GM18520 (cell line): ENCODE data around the gene TAF4.
"Not testable (repeated sequence)": the region's sequence is repeated elsewhere in the genome, so short reads cannot be mapped to it uniquely, and the experiment has no call there.

Source experiments
- ATAC-seq: cut with Tn5 transposase; IDR thresholded peaks from one replicate; pipeline ENCODE4 v1.9.1; 2021; ENCODE audit not compliant: unreplicated experiment

Gene TAF4

DNA sequence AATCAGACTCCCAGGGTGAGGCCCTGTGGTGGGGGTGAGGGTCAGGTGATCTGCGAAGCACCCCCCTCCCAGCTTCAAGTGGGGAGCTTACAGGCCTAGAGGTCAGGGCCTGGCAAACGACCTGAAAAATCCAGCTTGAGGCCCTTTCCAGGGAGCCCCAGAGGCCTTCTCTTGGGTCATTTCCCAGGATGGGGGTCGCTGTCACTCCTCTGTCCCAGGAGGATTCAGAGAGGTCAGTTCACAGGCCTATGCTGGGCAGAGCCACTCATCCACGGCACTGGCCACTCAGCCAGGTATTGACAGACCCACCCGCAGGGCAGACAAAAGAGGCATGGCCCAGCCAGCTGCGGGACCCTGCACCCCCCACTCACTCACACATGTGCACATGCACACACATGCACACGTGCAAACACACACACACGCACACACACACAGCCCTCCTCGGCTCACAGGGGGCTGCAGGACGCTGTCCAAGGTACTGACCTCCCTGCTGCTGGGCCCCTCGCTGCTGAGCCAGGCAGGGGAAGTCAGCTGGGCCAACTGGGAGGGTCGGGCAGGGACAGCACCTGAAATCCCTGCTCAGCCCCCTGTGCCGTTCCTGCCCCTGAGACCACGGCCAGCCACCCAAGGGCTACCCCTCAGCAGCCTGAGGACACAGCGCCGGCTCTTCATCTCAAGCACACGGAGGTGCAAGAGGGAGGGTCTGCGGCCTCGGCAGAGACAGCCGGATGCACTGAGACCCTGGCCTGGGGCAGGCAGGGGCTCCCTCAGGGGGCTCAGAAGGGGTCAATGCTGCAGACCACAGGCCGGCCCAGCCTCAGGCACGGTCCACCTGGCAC is 113.8 kb downstream of the TAF4 start:
- no peak for ATAC-seq

DNA sequence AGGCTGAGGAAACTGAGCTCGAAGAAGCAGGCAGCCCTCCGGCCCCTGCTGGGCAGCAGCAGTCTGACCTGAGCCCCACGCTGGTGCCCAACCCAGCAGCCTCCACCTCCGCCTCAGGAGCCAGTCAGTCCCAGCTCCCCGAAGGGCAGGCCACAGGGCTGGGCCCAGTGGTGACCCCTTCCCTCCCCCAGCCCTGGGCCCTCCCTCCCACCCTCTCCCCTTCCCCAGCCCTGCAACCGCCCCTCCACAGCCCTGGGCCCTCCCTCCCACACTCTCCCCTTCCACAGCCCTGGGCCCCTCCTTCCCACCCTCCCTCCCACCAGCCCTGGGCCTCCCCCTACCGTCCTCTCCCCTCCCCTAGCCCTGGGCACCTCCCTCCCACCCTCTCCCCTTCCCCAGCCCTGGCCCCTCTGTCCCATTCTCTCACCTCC is 115.0 kb downstream of the TAF4 start:
- no peak for ATAC-seq

DNA sequence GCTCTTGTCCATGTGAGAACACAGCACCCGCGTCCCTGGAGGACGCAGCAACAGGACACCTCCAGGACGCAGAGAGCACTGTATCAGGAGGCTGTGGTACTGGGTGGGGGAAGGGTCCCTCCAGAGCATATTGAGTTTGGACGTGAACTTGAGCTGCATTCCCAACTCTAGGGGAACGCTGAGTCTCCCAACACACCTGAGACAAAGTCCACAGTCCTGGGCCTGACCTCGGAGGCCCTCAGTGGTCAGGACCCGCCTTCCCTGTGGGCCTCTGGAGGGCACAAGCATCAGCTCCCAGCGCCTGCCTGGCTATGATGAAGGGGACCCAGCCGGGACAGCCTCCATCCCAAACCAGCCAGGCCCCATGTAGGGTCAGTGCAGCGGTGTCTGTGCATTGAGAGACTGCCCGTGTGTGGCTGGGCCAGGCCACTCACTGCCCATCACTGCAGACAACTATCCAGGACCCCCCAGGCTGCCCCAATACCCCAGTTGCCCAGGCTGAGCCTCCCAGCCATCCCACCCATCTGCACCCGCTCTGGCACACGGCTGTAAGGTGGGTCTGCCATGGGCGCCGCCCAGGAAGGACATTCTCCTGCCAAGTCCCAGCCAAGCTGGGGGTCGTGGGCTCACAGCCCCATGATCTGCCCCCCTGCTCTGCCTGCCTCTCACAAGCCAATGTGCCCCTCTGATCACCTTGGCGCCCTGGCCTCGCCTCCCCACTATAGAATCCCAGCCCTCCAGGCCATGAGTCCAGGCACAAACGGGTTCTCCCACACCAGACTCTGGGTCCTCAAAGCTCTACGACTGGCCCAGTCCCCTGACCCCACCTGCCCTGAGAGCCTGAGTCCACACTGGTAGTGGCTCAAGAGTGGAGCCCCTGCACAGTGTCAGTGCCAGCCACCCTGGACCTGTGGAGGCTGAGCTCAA is 115.7 kb downstream of the TAF4 start:
- no peak for ATAC-seq

DNA sequence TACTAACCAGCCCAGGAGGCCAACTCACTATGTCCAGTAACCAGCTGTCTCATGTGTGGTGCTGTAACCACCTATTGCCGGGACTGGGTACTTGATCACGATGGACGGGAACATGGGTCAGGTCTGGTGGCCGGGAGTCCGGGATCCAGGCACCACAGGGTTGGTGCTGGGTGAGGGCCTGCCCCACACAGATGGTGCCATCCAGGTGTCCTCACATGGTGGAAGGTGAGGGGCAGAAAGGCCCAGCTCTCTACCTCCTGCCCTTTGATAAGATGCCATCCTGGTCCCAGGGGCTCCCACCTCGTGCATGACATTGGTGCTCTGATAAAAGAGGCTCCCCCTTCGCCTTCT is 116.3 kb downstream of the TAF4 start:
- no peak for ATAC-seq

DNA sequence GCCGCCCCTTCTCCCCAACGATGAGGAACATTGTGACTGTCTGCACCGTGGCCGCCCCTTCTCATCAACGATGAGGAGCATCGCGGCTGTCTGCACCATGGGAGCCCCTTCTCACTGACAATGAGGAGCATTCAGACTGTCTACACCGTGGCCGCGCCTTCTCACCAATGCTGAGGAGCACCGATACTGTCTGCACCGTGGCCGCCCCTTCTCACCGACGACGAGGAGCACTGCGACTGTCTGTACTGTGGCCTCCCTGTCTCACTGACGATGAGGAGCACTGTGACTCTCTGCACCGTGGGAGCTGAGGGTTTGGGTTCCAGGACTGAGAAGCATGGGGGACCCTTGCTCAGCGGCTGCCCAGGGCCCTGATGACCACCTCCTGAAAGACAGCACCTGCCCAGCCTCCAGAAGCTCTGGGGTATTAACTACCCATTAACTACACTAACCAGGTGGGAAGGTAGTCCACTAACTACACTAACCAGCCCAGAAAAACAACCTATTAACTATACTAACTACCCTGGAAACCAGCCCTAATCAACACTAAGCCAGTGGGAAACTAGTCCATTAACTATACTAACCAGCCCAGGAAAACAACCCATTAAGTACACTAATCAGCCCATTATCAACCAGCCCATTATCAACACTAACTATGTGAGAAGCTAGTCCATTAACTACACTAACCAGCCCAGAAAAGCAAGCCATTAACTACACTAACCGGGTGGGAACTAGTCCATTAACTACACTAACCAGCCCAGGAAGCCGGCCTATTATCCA is 116.9 kb downstream of the TAF4 start:
- no peak for ATAC-seq

DNA sequence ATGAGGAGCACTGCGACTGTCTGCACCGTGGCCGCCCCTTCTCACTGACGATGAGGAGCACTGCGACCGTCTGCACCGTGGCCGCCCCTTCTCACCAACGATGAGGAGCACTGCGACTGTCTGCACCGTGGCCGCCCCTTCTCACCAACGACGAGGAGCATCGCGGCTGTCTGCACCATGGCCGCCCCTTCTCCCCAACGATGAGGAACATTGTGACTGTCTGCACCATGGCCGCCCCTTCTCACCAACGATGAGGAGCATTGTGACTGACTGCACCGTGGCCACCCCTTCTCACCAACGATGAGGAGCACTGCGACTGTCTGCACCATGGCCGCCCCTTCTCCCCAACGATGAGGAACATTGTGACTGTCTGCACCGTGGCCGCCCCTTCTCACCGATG is 117.6 kb downstream of the TAF4 start:
- ATAC-seq = not testable (repeated sequence)

DNA sequence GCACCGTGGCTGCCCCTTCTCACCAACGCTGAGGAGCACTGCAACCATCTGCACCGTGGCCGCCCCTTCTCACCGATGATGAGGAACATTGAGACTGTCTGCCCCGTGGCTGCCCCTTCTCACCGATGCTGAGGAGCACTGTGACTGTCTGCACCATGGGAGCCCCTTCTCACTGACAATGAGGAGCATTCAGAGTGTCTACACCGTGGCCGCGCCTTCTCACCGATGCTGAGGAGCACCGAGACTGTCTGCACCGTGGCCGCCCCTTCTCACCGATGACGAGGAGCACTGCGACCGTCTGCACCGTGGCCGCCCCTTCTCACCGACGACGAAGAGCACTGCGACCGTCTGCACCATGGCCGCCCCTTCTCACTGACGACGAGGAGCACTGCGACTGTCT is 120.2 kb downstream of the TAF4 start:
- not testable (repeated sequence) for ATAC-seq

DNA sequence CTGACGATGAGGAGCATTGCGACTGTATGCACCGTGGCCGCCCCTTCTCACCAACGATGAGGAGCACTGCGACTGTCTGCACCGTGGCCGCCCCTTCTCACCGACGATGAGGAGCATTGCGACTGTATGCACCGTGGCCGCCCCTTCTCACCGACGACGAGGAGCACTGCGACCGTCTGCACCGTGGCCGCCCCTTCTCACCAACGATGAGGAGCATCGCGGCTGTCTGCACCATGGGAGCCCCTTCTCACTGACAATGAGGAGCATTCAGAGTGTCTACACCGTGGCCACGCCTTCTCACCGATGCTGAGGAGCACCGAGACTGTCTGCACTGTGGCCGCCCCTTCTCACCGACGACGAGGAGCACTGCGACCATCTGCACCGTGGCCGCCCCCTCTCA is 120.7 kb downstream of the TAF4 start:
- ATAC-seq = not testable (repeated sequence)

DNA sequence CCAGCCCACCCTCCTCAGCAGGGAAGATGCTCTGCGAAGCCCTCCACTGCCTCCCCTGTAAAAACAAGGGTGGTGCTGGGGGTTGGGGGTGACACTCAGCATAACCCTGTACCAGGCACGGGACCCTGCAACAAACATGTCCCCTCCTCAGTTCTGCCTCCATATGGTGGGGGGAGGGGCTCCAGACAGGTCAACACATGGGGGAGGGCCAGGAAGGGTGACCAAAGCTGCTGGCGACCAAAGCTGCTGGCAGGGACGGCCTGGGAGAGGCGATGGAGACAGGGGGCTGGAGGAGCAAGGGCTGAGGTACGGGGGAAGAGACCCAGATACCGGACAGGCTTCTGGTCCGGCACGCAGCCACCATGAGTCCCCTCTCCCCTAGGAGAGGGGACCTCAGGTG is 123.2 kb downstream of the TAF4 start:
- no peak for ATAC-seq

DNA sequence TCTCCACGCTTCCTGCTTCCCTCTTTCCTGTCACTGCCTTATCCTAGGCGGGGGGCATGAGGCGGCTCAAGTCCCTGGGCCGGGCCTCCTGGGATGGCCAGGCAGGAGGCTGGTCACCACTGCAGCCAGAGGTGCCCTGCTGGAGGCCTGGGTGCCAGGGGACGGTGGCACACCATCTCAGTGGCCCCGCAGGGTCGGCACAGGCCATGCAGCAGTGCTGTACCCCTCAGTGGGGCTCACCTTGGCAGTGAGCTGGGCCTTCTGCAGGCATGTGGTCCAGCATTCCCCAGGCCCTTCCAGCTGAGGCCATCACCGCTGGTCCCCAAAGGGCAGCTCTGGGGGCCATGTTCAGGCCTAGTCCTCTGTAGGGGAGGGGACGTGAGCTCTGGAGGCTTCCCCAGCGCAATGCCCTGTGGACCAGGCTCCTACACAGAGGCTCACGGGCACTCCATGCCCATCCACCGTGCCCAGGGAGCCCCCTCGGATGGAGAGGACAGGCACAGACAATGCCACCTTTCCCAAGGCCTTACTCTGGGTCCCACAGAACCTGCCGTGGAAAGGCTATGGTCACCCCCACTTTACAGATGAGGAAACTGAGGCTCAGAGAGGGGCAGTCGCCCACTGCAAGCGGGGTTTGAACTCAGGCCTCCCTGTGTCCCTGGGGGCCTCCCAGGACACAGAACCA is 123.8 kb downstream of the TAF4 start:
- no peak for ATAC-seq

DNA sequence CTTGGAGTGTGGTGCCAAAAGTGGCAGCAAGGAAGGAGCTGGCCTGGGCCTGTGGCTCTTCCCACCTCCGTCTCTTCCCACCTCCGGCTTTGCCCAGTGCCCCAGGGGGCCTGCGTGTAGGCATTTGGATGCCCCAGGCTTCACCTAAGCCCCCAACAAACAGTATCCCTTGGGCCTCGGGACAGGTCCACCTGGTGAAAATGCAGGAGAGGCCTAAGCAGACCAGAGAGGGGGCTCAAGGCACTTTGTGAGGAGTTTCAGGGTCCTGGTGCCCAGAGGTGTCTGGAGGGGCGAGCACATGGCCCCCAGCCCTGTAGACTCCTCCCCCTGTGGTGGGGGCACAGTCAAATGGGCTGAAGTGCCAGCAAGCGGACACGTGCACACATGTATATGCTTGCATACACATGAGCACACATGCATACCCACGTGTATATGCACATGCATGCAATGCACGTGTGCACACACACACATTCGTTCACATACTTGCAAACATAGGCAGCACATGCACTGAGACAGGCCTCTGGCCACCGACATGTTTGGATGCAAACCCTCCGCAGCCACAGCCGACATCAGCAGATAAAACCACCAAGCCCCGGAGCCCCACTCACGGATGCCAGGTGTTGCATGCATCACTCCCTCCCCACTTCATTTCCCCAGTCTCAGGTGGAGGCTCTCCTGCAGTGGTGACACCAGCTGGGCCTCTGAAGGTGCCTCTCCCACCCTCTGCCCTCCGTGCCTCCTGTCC is 124.5 kb downstream of the TAF4 start:
- ATAC-seq = no peak

DNA sequence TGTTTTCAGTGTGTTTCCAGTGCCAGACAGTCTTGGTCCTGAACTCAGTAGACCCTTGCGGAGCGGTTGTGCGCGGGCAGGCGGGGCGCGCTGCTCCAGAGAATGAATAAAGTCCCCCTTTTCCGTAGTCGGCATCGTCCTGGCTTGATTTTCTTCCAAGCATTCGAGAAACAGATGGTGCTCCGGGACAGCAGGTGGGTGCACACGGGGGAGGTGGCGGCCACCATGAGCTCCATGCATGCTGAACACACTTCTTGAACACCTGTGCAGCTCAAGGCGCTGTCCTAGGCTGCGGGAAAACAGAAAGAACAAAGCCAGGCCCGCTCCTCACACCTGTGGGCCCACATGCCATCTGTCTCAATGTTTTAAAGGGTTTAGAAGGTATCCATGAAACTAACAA is 125.2 kb downstream of the TAF4 start:
- no peak for ATAC-seq

DNA sequence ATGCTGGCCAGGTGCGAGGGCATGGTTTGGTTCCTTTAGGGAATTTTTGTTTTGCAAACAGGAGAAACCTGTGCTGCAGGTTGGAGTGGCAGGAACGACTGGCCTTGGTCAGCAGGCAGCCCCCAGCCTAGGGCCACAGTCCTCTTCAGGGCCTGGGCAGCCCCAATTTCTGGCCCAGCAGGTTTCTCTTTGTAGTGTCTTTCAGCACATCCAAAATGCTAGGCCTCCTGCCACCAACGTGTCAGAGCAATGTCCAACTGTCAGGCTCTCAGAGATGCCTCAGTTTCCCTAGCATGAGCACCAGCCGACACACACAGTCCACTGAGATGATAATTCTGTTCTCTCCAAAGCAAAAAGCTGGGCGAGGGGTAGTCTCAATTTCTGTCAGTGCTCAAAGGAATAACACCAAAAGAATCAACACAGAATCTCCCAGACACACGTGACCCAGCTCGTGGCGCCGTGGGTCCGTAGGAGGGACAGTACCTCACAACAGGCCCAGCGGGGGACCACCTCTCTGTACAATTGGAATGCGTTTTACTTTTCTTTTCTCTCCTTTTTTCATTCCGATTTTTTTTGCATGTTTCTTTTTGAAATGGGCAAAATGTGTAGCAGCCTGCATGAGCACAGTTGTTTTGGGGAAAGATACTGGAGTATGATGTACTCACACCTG is 125.9 kb downstream of the TAF4 start:
- ATAC-seq = no peak

DNA sequence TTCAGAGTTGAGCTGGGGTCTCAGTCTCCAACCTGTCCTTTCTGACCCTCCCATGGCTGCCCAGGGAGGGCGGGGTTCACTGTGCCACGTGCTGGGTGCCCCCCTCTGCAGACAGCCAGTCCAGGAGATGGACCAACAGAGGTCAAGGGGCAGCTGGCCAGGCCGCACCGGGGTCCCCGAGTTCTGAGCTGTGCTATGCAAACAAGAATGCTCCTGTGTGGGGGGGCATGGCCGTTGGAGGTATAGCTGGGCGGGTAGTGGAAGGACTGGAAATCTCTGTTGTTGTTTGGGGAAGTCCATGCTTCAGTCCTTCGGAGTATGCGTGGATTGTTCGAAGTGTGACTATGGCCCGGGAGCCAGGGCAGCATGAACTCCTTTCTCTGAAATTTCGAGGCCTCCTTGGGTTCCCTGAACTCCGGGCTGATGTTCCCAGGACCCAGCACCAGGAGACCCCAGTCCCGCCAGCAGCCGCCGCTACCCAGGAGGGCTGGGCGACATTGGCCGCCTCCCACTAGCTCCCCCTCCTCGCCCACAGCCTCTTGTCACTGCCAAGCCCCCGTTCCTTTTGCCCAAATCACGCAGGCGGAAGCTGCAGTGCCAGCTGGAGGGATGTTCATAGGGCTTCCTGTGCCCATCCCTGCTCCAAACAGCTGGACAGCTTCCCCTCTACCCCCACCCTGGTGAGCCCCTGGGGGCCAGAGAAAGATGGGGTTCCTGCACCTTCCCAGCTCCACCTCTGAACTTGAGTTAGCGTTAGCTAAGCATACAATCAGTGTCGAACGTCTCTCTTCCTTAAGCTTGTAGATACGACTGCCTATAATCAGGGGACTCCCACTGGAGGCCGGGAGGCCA is 126.6 kb downstream of the TAF4 start:
- ATAC-seq = no peak

DNA sequence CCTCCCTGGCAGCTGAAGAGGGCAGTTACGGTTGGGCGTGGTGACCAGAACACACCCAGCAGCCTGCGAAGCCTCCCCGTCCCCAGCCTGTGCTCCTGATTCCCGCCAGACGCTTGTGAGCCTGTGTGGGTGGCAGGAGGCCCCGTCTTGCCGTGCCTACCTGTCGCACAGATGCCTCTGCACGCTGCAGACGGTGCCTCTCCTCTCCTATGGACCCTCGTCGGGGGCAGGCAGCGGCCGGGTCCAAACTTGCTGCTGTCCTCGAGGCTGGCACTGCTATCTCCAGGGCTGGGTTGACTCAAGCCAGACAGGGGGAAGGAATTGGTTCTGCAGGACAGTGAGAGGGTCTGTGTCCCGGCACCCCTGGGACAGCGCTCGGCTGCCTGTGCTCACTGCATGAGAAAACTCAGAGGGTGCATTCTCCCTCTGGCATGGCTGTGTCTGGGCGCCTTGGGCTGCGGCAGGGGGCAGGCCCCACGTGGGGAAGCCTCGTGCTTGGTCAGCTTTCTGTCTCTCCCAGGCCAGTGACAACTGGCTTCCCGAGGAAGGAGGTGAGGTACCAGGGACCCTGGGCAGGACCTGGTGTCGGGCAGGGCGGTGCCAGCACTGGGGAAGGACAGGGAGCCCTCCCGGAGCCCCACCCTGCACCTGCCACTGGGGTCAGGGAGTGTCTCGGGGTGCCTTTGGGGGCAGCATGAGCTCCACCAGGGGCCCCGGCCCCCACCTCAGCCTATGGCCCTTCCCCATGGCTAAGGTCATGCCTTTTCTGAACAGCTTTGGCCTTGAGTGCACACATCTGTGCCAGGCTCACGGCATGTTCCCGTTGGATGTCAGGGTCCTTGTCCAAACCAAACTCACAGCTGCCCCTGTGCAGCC is 127.5 kb downstream of the TAF4 start:
- ATAC-seq = no peak

DNA sequence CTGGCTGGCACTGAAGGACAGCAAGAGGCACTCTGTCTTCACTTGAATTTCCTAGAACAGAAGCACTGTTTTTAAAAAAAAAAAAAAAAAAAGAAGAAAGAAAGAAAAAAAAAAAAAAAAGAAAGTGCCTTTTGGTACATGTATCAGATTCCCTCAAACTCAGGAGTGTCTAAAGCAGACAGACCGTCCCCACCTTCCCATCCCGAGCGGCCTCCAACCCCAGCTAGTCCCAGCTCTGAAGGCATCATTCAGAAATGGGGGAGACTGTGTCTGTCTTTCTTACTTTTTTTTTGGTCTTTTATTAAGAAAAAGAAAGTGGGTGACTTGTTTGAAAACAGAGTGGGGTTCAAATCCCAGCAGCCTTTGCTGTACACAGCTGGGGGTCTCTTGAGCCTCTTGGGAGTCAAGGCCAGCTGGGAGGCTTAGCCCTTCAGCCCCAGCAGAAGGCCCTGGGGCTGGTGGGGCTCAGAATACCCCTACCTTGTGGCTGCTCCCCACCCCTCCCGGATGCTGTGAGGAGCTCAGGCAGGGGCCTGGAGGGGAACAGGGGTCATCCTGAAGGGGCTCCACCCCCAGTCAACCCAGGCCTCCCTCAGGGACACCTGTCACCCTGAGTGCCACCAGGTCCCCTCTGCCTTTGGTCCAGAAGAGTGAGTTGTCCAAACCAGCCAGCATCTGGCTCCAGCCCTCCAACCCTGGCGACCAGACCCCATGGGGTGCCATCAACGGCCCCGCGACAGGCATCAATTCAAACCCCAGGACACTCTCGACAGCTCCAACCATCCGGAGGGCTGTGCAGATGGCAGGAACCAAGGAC is 128.3 kb downstream of the TAF4 start:
- ATAC-seq = no peak

DNA sequence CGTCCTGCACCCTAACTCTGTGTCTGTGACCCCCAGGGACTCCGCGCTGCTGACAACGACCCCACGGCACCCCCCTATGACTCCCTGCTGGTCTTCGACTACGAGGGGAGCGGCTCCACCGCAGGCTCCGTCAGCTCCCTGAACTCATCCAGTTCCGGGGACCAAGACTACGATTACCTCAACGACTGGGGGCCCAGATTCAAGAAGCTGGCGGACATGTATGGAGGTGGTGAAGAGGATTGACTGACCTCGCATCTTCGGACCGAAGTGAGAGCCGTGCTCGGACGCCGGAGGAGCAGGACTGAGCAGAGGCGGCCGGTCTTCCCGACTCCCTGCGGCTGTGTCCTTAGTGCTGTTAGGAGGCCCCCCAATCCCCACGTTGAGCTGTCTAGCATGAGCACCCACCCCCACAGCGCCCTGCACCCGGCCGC is 129.0 kb downstream of the TAF4 start:
- no peak for ATAC-seq
